Measurements from ENCODE around the gene GPC5.

Gene GPC5

GRCh38 chr13:91767651-91768050 is 369.2 kb downstream of the GPC5 start:
- TF ChIP-seq REST (IDR thresholded peaks at IDR 0.05; ENCODE audit: insufficient read depth in 1 of 2, low read depth in 2 of 2, low read length in 2 of 2) (no peak), SIN3A (IDR thresholded peaks at IDR 0.05; ENCODE audit: borderline replicate concordance, insufficient read depth, low read length) (no peak), FOXP2 (optimal IDR thresholded peaks at IDR 0.05; ENCODE audit: borderline replicate concordance, extremely low read depth, extremely low read length, insufficient read depth) (no peak), TAF1 (IDR thresholded peaks at IDR 0.05; ENCODE audit: borderline replicate concordance, insufficient read depth, low read length) (no peak), POLR2AphosphoS5 (IDR thresholded peaks at IDR 0.05; ENCODE audit: low read depth, low read length) (no peak)

- TF ChIP-seq POLR2AphosphoS5 (IDR thresholded peaks at IDR 0.05; ENCODE audit: low read depth, low read length) (no peak), REST (IDR thresholded peaks at IDR 0.05; ENCODE audit: insufficient read depth in 1 of 2, low read depth in 2 of 2, low read length in 2 of 2) (no peak), SIN3A (IDR thresholded peaks at IDR 0.05; ENCODE audit: borderline replicate concordance, insufficient read depth, low read length) (no peak), FOXP2 (optimal IDR thresholded peaks at IDR 0.05; ENCODE audit: borderline replicate concordance, extremely low read depth, extremely low read length, insufficient read depth) (no peak), TAF1 (IDR thresholded peaks at IDR 0.05; ENCODE audit: borderline replicate concordance, insufficient read depth, low read length) (no peak)
Observed at GRCh38 chr13:91768746-91769145, 370.3 kb downstream of the GPC5 start.

GRCh38 chr13:91771229-91771628 is 372.8 kb downstream of the GPC5 start:
- TF ChIP-seq REST (IDR thresholded peaks at IDR 0.05; ENCODE audit: insufficient read depth in 1 of 2, low read depth in 2 of 2, low read length in 2 of 2) (no peak), SIN3A (IDR thresholded peaks at IDR 0.05; ENCODE audit: borderline replicate concordance, insufficient read depth, low read length) (no peak), FOXP2 (optimal IDR thresholded peaks at IDR 0.05; ENCODE audit: borderline replicate concordance, extremely low read depth, extremely low read length, insufficient read depth) (no peak), TAF1 (IDR thresholded peaks at IDR 0.05; ENCODE audit: borderline replicate concordance, insufficient read depth, low read length) (no peak), POLR2AphosphoS5 (IDR thresholded peaks at IDR 0.05; ENCODE audit: low read depth, low read length) (no peak)

DNA sequence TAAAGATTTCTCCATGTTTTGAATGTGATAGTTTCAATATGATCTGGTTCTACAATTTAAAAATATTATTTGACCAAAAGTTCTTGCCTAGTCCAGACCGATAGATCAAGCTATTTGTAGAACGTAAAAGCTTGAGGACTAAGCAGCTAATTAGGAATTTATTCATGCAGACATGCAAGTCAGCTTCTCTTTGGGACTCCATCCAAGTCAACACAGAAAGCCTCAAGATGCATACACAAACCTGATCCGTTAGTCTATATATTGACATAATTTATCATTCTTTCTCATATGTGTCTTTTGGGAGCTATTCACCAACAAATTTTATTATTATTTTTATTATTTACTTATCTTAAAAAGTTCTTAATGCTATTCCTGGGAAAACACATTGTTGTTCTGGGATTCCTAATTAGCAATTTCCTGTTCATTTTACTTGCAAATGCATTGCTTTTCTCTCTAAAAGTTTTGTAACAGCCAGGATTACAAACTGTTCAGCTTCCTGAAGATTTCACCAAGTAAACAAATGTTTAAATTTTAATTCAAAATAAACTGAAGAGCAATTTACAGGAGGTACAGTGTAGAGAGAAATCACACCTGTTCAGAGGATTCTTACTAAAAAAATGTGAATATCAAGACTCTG is 375.3 kb downstream of the GPC5 start:
- TF ChIP-seq POLR2AphosphoS5 (IDR thresholded peaks at IDR 0.05; ENCODE audit: low read depth, low read length) (no peak), FOXP2 (optimal IDR thresholded peaks at IDR 0.05; ENCODE audit: borderline replicate concordance, extremely low read depth, extremely low read length, insufficient read depth) (no peak), TAF1 (IDR thresholded peaks at IDR 0.05; ENCODE audit: borderline replicate concordance, insufficient read depth, low read length) (no peak), SIN3A (IDR thresholded peaks at IDR 0.05; ENCODE audit: borderline replicate concordance, insufficient read depth, low read length) (no peak), REST (IDR thresholded peaks at IDR 0.05; ENCODE audit: insufficient read depth in 1 of 2, low read depth in 2 of 2, low read length in 2 of 2) (no peak)

Data from PFSK-1 (cell line).